CD4-positive, alpha-beta T cell treated with Interleukin-6 at 100 ng/mL for 8 hours (primary cell): ENCODE data around the gene DNAJC27.
A peak's percentile ranks its signal among the peaks of the same experiment; 100 is the strongest.
"Not testable (repeated sequence)": the region's sequence is repeated elsewhere in the genome, so short reads cannot be mapped to it uniquely, and the experiment has no call there.

ENCODE experiments used
- DNase-seq: peaks from one replicate; pipeline ENCODE4 v3.0.0-alpha.2; 2020; ENCODE audit warnings: mixed read lengths, low spot score

The DNAJC27 gene

GRCh38 chr2:24971536-24972314 is at the start of gene DNAJC27:
DNAJC27 (minus strand) TSS chr2:24971955; CDS start chr2:24971904, 51 bp downstream.
- peak; percentile 96 for DNase-seq

GRCh38 chr2:25018681-25019080 is 46.9 kb upstream of the DNAJC27 start:
- no peak for DNase-seq

- no peak for DNase-seq
Measured at GRCh38 chr2:25014631-25015030, 42.9 kb upstream of the DNAJC27 start.

- not testable (repeated sequence) for DNase-seq
Measured at GRCh38 chr2:25011342-25011741, 39.6 kb upstream of the DNAJC27 start.

- no peak for DNase-seq
Measured at GRCh38 chr2:25009954-25010353, 38.2 kb upstream of the DNAJC27 start.

GRCh38 chr2:25002066-25002465 is 30.3 kb upstream of the DNAJC27 start:
- DNase-seq = no peak

GRCh38 chr2:25001325-25001637 is 29.5 kb upstream of the DNAJC27 start:
- no peak for DNase-seq

GRCh38 chr2:25000503-25001324 is 29.0 kb upstream of the DNAJC27 start:
- DNase-seq = no peak

- no peak for DNase-seq
Measured at GRCh38 chr2:25000036-25000435, 28.3 kb upstream of the DNAJC27 start.

GRCh38 chr2:24999097-24999496 is 27.3 kb upstream of the DNAJC27 start:
- DNase-seq = not testable (repeated sequence)

- DNase-seq = no peak
Measured at GRCh38 chr2:24994146-24994724, 22.5 kb upstream of the DNAJC27 start.

GRCh38 chr2:24993406-24994145 is 21.8 kb upstream of the DNAJC27 start:
- no peak for DNase-seq

GRCh38 chr2:24986372-24986771 is 14.6 kb upstream of the DNAJC27 start:
- DNase-seq = no peak

GRCh38 chr2:24985511-24985910 is 13.8 kb upstream of the DNAJC27 start:
- DNase-seq = no peak

GRCh38 chr2:24984912-24985311 is 13.2 kb upstream of the DNAJC27 start:
- DNase-seq = no peak

GRCh38 chr2:24981411-24982136 is 9.8 kb upstream of the DNAJC27 start:
- no peak for DNase-seq

- DNase-seq = no peak
Measured at GRCh38 chr2:24978661-24979060, 6.9 kb upstream of the DNAJC27 start.

- DNase-seq = no peak
Measured at GRCh38 chr2:24977631-24978030, 5.9 kb upstream of the DNAJC27 start.

- DNase-seq = no peak
Measured at GRCh38 chr2:24973812-24974211, 2.1 kb upstream of the DNAJC27 start.

GRCh38 chr2:24972315-24972961 is 683 bp upstream of the DNAJC27 start:
- DNase-seq = peak; percentile 23

GRCh38 chr2:24971286-24971535 is 544 bp downstream of the DNAJC27 start:
- no peak for DNase-seq
